Parathyroid adenoma (tissue), 2 donors: ENCODE results near the gene CFAP206.

ENCODE experiments used
- H2AFZ ChIP-seq: fragments of 300-600 bp; sonication (generic); one replicate; pipeline ENCODE4 v1.7.0; 2017; ENCODE audit warnings: antibody characterized with exemption, mild to moderate bottlenecking
- H3K27ac ChIP-seq: fragments of 300-600 bp; sonication (generic); one replicate; pipeline ENCODE4 v1.7.0; 2017
- H3K27me3 ChIP-seq: fragments of 300-600 bp; sonication (generic); one replicate; pipeline ENCODE4 v1.7.0; 2017; ENCODE audit warnings: low read length; ENCODE audit not compliant: control insufficient read depth, insufficient read depth
- H3K36me3 ChIP-seq: fragments of 300-600 bp; sonication (generic); one replicate; pipeline ENCODE4 v1.7.0; 2017; ENCODE audit warnings: low read length; ENCODE audit not compliant: control insufficient read depth, insufficient read depth
- H3K4me1 ChIP-seq: fragments of 300-600 bp; sonication (generic); one replicate; pipeline ENCODE4 v1.7.0; 2017; ENCODE audit warnings: control low read depth
- H3K4me2 ChIP-seq: fragments of 300-600 bp; sonication (generic); one replicate; pipeline ENCODE4 v1.7.0; 2017; ENCODE audit warnings: low read length
- H3K4me3 ChIP-seq: fragments of 300-600 bp; sonication (generic); one replicate; pipeline ENCODE4 v1.7.0; 2017; ENCODE audit warnings: low read depth, low read length
- H3K79me2 ChIP-seq: fragments of 300-600 bp; sonication (generic); one replicate; pipeline ENCODE4 v1.7.0; 2017; ENCODE audit warnings: control low read depth
- H3K9ac ChIP-seq: fragments of 300-600 bp; sonication (generic); one replicate; pipeline ENCODE4 v1.7.0; 2017; ENCODE audit warnings: mild to moderate bottlenecking
- H3K9me3 ChIP-seq: fragments of 300-600 bp; sonication (generic); one replicate; pipeline ENCODE4 v1.7.0; 2017; ENCODE audit warnings: low read length; ENCODE audit not compliant: control insufficient read depth
- TF ChIP-seq, protein P1 (sequence below): fragments of 300-600 bp; sonication (generic); IDR thresholded peaks from one replicate; pipeline ENCODE4 v1.7.0; 2017; ENCODE audit warnings: antibody characterized with exemption, mild to moderate bottlenecking
- donor health status: primary hyperparathyroidism.

Gene CFAP206

DNA sequence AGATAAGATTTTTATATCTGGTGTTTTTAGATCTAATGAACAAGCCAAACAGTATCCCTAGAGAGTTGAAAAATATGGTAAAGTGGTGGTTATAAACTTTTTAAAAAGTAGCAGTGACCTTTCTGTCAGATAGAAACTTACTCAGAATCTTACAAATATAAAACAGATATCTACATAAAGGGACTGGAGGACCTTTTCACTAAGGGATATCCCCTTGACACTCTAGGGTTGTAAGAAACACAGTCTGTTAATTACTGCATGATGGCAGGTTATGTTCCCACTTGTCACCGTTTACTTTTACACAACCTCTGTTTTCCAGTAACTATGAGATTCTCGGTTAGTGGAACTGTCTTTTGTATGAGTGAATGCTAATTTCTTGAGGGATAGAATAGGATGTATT, 11.5 kb downstream of the CFAP206 start:
- Histone ChIP-seq H3K36me3 (no peaks in the 10 kb centered on the region), H3K9ac (no peak overlapping the region), H3K9me3 (no peaks in the 10 kb centered on the region), H3K4me3 (no peak overlapping the region), H3K27me3 (no peaks in the 10 kb centered on the region), H3K79me2 (no peaks in the 10 kb centered on the region), H2AFZ (no peak overlapping the region), H3K27ac (no peak overlapping the region), H3K4me1 (no peaks in the 10 kb centered on the region), H3K4me2 (no peak overlapping the region)
- TF ChIP-seq, protein P1, sequence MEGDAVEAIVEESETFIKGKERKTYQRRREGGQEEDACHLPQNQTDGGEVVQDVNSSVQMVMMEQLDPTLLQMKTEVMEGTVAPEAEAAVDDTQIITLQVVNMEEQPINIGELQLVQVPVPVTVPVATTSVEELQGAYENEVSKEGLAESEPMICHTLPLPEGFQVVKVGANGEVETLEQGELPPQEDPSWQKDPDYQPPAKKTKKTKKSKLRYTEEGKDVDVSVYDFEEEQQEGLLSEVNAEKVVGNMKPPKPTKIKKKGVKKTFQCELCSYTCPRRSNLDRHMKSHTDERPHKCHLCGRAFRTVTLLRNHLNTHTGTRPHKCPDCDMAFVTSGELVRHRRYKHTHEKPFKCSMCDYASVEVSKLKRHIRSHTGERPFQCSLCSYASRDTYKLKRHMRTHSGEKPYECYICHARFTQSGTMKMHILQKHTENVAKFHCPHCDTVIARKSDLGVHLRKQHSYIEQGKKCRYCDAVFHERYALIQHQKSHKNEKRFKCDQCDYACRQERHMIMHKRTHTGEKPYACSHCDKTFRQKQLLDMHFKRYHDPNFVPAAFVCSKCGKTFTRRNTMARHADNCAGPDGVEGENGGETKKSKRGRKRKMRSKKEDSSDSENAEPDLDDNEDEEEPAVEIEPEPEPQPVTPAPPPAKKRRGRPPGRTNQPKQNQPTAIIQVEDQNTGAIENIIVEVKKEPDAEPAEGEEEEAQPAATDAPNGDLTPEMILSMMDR, result no peak

DNA sequence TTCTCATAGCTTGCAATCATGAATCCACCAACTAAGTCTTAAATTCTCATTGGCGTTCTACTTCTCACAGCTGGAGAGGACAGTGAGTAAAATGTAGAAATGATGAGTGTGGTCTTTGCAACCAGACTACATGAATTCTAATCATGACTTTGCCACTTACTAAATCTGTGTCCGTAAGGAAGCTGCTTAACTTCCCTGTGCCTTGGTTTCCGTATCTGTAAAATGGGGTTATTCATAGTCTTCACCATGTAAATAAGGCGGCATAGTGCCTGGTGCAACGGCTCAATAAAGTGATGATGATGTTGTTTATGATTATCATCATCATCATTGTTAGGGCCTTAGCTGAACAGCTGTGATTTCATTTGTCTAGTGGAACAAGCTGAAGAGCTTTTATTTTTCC, 12.6 kb downstream of the CFAP206 start:
- Histone ChIP-seq H3K9ac (no peak overlapping the region), H3K27ac (no peak overlapping the region), H3K4me3 (no peak overlapping the region), H3K36me3 (no peaks in the 10 kb centered on the region), H3K4me2 (no peak overlapping the region), H3K9me3 (no peaks in the 10 kb centered on the region), H3K27me3 (no peaks in the 10 kb centered on the region), H3K79me2 (no peaks in the 10 kb centered on the region), H2AFZ (no peak overlapping the region), H3K4me1 (no peaks in the 10 kb centered on the region)
- TF ChIP-seq, protein P1, result no peak

DNA sequence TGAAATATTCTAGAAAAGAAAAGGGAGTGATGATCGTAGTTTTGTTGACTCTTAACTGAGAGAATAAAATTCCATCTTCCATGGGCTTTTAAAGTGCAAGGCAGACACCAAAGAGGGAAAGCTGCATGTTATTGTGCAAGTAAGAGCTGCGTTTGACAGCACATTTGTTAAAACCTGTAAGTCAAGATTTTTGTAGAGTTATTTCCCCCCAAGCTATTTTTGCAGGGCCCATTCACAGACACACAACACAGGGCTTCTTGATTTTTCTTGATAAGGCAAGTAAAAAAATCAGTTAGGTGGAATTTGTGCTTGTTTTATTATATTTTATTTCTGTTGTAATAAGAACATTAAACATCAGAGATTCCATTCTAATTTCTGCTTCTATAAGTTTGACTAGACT, 13.8 kb downstream of the CFAP206 start:
- TF ChIP-seq, protein P1, result no peak
- Histone ChIP-seq H3K27me3 (no peaks in the 10 kb centered on the region), H3K4me2 (no peak overlapping the region), H3K79me2 (no peaks in the 10 kb centered on the region), H3K9ac (no peak overlapping the region), H3K36me3 (no peaks in the 10 kb centered on the region), H3K9me3 (no peaks in the 10 kb centered on the region), H2AFZ (no peak overlapping the region), H3K4me3 (no peak overlapping the region), H3K27ac (no peak overlapping the region), H3K4me1 (no peaks in the 10 kb centered on the region)

DNA sequence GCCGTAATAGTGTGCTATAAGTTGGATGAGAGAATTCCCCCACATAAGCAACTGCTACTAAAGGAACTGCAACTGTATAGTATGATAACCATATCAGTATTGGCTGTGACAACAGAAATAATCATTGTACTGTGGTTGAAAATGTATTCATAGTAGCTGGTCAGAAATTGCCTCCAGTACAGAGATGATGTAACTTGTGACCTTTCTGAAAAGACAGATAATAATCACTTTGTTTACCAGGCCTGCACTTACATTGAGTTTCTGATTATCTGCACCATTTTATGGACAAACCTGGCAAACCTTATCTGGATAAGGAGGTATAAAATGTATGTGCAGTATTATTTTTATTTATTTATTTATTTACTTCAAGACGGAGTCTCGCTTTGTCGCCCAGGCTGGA, 19.0 kb downstream of the CFAP206 start:
- no peak overlapping the region for H2AFZ ChIP-seq
- no peaks in the 10 kb centered on the region for H3K36me3 ChIP-seq
- no peak overlapping the region for H3K4me2 ChIP-seq
- H3K4me3 ChIP-seq, result no peak overlapping the region
- no peak overlapping the region for H3K9ac ChIP-seq
- no peaks in the 10 kb centered on the region for H3K79me2 ChIP-seq
- no peaks in the 10 kb centered on the region for H3K27me3 ChIP-seq
- no peaks in the 10 kb centered on the region for H3K4me1 ChIP-seq
- TF ChIP-seq, protein P1, result no peak
- H3K9me3 ChIP-seq, result no peaks in the 10 kb centered on the region
- no peak overlapping the region for H3K27ac ChIP-seq

DNA sequence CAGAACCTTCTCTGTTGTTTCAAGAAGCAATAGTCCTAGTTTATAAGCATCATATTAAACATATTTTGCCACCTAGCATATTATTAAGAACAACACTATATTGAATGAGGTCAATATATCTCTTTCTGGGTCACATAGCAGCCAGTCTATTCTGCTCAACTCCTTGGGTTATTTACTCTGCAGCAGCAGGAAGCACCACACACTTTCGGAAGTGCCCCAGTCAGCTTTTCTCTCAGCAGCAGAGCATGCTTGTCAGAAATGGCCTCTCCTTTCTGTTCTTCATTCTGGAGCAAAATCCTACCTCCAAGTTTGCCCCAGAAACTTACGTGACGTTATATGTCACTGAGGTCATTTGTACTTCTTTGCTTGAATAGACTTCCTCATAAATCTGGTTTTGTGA, 22.7 kb downstream of the CFAP206 start:
- H3K27ac ChIP-seq, result no peak overlapping the region
- no peaks in the 10 kb centered on the region for H3K27me3 ChIP-seq
- TF ChIP-seq, protein P1, result no peak
- H3K4me2 ChIP-seq, result no peak overlapping the region
- no peaks in the 10 kb centered on the region for H3K4me1 ChIP-seq
- no peaks in the 10 kb centered on the region for H3K9me3 ChIP-seq
- H3K9ac ChIP-seq, result no peak overlapping the region
- no peak overlapping the region for H2AFZ ChIP-seq
- no peaks in the 10 kb centered on the region for H3K79me2 ChIP-seq
- no peaks in the 10 kb centered on the region for H3K36me3 ChIP-seq
- H3K4me3 ChIP-seq, result no peak overlapping the region
